ENCODE measurements around the gene EHMT2. TPM values are rescaled to one million over a fixed set of nuclear protein-coding genes. Genes with fewer than 3 reads are reported as not detected.
A peak's percentile ranks its signal among the peaks of the same experiment; 100 is the strongest.

The EHMT2 gene
- total and polyA plus RNA-seq, 2 of the 13 experiments (the other 11 are each of a cell fraction or from before 2014, with no cell fraction given): 55.2 to 69.2 TPM

DNA sequence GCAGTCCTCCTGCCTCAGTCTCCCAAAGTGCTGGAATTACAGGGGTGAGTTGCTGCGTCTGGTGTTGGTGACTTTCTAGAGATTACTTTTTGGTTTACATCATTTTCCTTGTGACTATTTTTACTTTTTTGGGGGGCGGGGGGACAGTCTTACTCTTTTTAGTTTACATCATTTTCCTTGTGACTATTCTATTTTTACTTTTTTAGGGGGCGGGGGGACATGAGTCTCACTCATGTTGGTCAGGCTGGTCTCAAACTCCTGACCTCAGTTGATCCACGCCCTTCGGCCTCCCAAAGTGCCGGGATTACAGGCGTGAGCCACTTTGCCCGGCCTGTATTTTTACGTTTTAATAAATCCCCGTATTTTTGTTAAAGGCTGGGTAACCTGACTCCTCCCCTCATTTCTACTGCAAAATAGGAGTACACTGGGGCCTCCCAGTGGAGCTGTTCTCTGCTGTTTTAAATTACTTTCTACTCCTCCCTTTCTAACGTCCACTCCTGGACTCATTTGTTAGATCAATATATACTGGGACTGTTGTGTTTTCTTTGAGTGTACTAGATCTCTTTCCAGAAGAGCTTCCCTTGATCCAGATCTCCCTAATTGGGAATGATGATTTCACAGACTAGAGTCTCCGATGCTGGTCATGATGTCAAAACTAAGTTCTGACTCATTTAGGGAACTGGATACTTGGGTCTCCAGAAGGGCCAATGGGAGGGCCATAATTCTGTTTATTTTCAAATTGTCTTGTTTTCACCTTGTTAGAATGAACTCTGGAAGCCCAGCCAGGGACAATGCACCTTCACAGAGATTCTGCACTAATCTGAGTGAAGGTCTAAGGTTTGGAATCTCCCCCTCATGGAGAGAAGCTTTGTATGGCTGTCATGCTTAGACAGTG is 60.8 kb downstream of the EHMT2 start (continued):
- TF ChIP-seq MEIS2 (CRISPR knock-in tag; IDR thresholded peaks at IDR 0.05) (no peak), SMYD3 (CRISPR knock-in tag; IDR thresholded peaks at IDR 0.05) (no peak), SRY (CRISPR knock-in tag; IDR thresholded peaks at IDR 0.05) (no peak; the same call in 1 of the 2 replicates), U2AF1 (optimal IDR thresholded peaks at IDR 0.05; ENCODE audit: low read depth, low read length) (no peak), ZBED4 (CRISPR knock-in tag; IDR thresholded peaks at IDR 0.05; ENCODE audit: borderline replicate concordance) (no peak), ZBTB25 (CRISPR knock-in tag; IDR thresholded peaks at IDR 0.05) (no peak; the same call in 1 of the 2 replicates), FLYWCH1 (CRISPR knock-in tag; IDR thresholded peaks at IDR 0.05) (no peak), ZNF841 (CRISPR knock-in tag; IDR thresholded peaks at IDR 0.05; ENCODE audit: borderline replicate concordance) (no peak), NFE2 (CRISPR knock-in tag; IDR thresholded peaks at IDR 0.05) (no peak), ZNF34 (CRISPR knock-in tag; IDR thresholded peaks at IDR 0.05; ENCODE audit: borderline replicate concordance) (0 out of 2 replicates have a peak, but pooled peaks have one; percentile 32)
- TF ChIP-seq, protein P1, sequence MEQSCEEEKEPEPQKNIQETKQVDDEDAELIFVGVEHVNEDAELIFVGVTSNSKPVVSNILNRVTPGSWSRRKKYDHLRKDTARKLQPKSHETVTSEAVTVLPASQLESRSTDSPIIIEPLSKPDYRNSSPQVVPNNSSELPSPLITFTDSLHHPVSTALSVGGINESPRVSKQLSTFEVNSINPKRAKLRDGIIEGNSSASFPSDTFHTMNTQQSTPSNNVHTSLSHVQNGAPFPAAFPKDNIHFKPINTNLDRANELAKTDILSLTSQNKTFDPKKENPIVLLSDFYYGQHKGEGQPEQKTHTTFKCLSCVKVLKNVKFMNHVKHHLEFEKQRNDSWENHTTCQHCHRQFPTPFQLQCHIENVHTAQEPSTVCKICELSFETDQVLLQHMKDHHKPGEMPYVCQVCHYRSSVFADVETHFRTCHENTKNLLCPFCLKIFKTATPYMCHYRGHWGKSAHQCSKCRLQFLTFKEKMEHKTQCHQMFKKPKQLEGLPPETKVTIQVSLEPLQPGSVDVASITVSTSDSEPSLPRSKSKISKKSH (CRISPR knock-in tag; IDR thresholded peaks at IDR 0.05; ENCODE audit: borderline replicate concordance): no peak
- TF ChIP-seq, protein P2, sequence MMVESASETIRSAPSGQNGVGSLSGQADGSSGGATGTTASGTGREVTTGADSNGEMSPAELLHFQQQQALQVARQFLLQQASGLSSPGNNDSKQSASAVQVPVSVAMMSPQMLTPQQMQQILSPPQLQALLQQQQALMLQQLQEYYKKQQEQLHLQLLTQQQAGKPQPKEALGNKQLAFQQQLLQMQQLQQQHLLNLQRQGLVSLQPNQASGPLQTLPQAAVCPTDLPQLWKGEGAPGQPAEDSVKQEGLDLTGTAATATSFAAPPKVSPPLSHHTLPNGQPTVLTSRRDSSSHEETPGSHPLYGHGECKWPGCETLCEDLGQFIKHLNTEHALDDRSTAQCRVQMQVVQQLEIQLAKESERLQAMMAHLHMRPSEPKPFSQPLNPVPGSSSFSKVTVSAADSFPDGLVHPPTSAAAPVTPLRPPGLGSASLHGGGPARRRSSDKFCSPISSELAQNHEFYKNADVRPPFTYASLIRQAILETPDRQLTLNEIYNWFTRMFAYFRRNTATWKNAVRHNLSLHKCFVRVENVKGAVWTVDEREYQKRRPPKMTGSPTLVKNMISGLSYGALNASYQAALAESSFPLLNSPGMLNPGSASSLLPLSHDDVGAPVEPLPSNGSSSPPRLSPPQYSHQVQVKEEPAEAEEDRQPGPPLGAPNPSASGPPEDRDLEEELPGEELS (CRISPR knock-in tag; IDR thresholded peaks at IDR 0.05): no peak
- TF ChIP-seq, protein P3, sequence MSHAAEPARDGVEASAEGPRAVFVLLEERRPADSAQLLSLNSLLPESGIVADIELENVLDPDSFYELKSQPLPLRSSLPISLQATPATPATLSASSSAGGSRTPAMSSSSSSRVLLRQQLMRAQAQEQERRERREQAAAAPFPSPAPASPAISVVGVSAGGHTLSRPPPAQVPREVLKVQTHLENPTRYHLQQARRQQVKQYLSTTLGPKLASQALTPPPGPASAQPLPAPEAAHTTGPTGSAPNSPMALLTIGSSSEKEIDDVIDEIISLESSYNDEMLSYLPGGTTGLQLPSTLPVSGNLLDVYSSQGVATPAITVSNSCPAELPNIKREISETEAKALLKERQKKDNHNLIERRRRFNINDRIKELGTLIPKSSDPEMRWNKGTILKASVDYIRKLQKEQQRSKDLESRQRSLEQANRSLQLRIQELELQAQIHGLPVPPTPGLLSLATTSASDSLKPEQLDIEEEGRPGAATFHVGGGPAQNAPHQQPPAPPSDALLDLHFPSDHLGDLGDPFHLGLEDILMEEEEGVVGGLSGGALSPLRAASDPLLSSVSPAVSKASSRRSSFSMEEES (CRISPR knock-in tag; IDR thresholded peaks at IDR 0.05): no peak
- TF ChIP-seq, protein P4, sequence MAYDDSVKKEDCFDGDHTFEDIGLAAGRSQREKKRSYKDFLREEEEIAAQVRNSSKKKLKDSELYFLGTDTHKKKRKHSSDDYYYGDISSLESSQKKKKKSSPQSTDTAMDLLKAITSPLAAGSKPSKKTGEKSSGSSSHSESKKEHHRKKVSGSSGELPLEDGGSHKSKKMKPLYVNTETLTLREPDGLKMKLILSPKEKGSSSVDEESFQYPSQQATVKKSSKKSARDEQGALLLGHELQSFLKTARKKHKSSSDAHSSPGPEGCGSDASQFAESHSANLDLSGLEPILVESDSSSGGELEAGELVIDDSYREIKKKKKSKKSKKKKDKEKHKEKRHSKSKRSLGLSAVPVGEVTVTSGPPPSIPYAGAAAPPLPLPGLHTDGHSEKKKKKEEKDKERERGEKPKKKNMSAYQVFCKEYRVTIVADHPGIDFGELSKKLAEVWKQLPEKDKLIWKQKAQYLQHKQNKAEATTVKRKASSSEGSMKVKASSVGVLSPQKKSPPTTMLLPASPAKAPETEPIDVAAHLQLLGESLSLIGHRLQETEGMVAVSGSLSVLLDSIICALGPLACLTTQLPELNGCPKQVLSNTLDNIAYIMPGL (CRISPR knock-in tag; IDR thresholded peaks at IDR 0.05; ENCODE audit: borderline replicate concordance in 1 of 2, low read depth in 1 of 2): 0 out of 4 replicates have a peak, but pooled peaks of 1 of the 2 experiments have one; percentile 35

Data from HepG2 (cell line).